ENCODE data around the gene TEX44.

TEX44 gene

GRCh38 chr2:231613663-231614558 is 21.2 kb downstream of the TEX44 start:
- Histone ChIP-seq H3K27ac (peak overlapping the region; percentile 62), H3K27me3 (replicated peaks) (no peaks in the 10 kb centered on the region), H3K36me3 (replicated peaks) (no peaks in the 10 kb centered on the region), H3K4me3 (ENCODE audit: low read depth, low read length) (peak overlapping the region; percentile 51)
- TF ChIP-seq CTCF (IDR thresholded peaks at IDR 0.05; ENCODE audit: low read depth, low read length, missing control alignments): no peak
- in situ Hi-C loops (cut with HindIII; ENCODE audit: low pct_ligation_motif_present, low sequenced_read_pairs): no loop called here
- peak; percentile 58 for DNase-seq

GRCh38 chr2:231614559-231615057 is 21.9 kb downstream of the TEX44 start:
- no peak for DNase-seq
- H3K4me3 ChIP-seq (ENCODE audit: low read depth, low read length): peak overlapping the region; percentile 51
- H3K27ac ChIP-seq: peak overlapping the region; percentile 62
- H3K27me3 ChIP-seq (replicated peaks): no peaks in the 10 kb centered on the region
- no peaks in the 10 kb centered on the region for H3K36me3 ChIP-seq (replicated peaks)
- no peak for TF ChIP-seq CTCF (IDR thresholded peaks at IDR 0.05; ENCODE audit: low read depth, low read length, missing control alignments)
- in situ Hi-C loops (cut with HindIII; ENCODE audit: low pct_ligation_motif_present, low sequenced_read_pairs): no loop called here

- TF ChIP-seq CTCF (IDR thresholded peaks at IDR 0.05; ENCODE audit: low read depth, low read length, missing control alignments): no peak
- H3K36me3 ChIP-seq (replicated peaks): no peaks in the 10 kb centered on the region
- DNase-seq: no peak
- no peak overlapping the region for H3K27ac ChIP-seq
- in situ Hi-C loops (cut with HindIII; ENCODE audit: low pct_ligation_motif_present, low sequenced_read_pairs): no loop called here
- H3K4me3 ChIP-seq (ENCODE audit: low read depth, low read length): peak overlapping the region; percentile 51
- H3K27me3 ChIP-seq (replicated peaks): no peaks in the 10 kb centered on the region
These were observed 22.5 kb downstream of the TEX44 start for GRCh38 chr2:231615058-231615671.

- Histone ChIP-seq H3K36me3 (replicated peaks) (no peaks in the 10 kb centered on the region), H3K27ac (no peak overlapping the region), H3K27me3 (replicated peaks) (no peaks in the 10 kb centered on the region), H3K4me3 (ENCODE audit: low read depth, low read length) (no peak overlapping the region)
- no peak for DNase-seq
- in situ Hi-C loops (cut with HindIII; ENCODE audit: low pct_ligation_motif_present, low sequenced_read_pairs): no loop called here
- no peak for TF ChIP-seq CTCF (IDR thresholded peaks at IDR 0.05; ENCODE audit: low read depth, low read length, missing control alignments)
These were observed 23.6 kb downstream of the TEX44 start for GRCh38 chr2:231616296-231616695.

- Histone ChIP-seq H3K27ac (no peak overlapping the region), H3K36me3 (replicated peaks) (no peaks in the 10 kb centered on the region), H3K27me3 (replicated peaks) (no peaks in the 10 kb centered on the region), H3K4me3 (ENCODE audit: low read depth, low read length) (no peak overlapping the region)
- no peak for TF ChIP-seq CTCF (IDR thresholded peaks at IDR 0.05; ENCODE audit: low read depth, low read length, missing control alignments)
- no peak for DNase-seq
- in situ Hi-C loops (cut with HindIII; ENCODE audit: low pct_ligation_motif_present, low sequenced_read_pairs): no loop called here
These were observed 24.6 kb downstream of the TEX44 start for GRCh38 chr2:231617059-231617926.

All from brain microvascular endothelial cell (primary cell).